ENCODE data around the gene AGMO.

Gene AGMO

GRCh38 chr7:15326044-15326644 is 235.7 kb downstream of the AGMO start:
- H3K4me3 ChIP-seq (ENCODE audit: low read depth in 1 of 2, low read length in 1 of 2), result no peak overlapping the region
- no peak for TF ChIP-seq CTCF (IDR thresholded peaks at IDR 0.05)
- no peaks in the 10 kb centered on the region for H3K9me3 ChIP-seq
- no peak overlapping the region for H3K27ac ChIP-seq
- H3K36me3 ChIP-seq, result no peaks in the 10 kb centered on the region
- H3K27me3 ChIP-seq, result no peaks in the 10 kb centered on the region
- no peaks in the 10 kb centered on the region for H3K4me1 ChIP-seq (ENCODE audit: control insufficient read depth in 1 of 2, insufficient read depth in 1 of 2, low read depth in 1 of 2, low read length in 1 of 2)

GRCh38 chr7:15323550-15323949 is 238.3 kb downstream of the AGMO start:
- Histone ChIP-seq H3K27me3 (no peaks in the 10 kb centered on the region), H3K36me3 (no peaks in the 10 kb centered on the region), H3K4me3 (ENCODE audit: low read depth in 1 of 2, low read length in 1 of 2) (no peak overlapping the region), H3K9me3 (no peaks in the 10 kb centered on the region), H3K4me1 (ENCODE audit: control insufficient read depth in 1 of 2, insufficient read depth in 1 of 2, low read depth in 1 of 2, low read length in 1 of 2) (no peaks in the 10 kb centered on the region), H3K27ac (no peak overlapping the region)
- no peak for TF ChIP-seq CTCF (IDR thresholded peaks at IDR 0.05)

GRCh38 chr7:15317215-15317614 is 244.6 kb downstream of the AGMO start:
- Histone ChIP-seq H3K4me1 (ENCODE audit: control insufficient read depth in 1 of 2, insufficient read depth in 1 of 2, low read depth in 1 of 2, low read length in 1 of 2) (no peaks in the 10 kb centered on the region), H3K27me3 (no peaks in the 10 kb centered on the region), H3K9me3 (no peaks in the 10 kb centered on the region), H3K27ac (no peak overlapping the region), H3K36me3 (peaks cover 17% of the 10 kb centered on the region), H3K4me3 (ENCODE audit: low read depth in 1 of 2, low read length in 1 of 2) (no peak overlapping the region)
- TF ChIP-seq CTCF (IDR thresholded peaks at IDR 0.05), result no peak

GRCh38 chr7:15315678-15316077 is 246.1 kb downstream of the AGMO start:
- no peak for TF ChIP-seq CTCF (IDR thresholded peaks at IDR 0.05)
- Histone ChIP-seq H3K27ac (no peak overlapping the region), H3K9me3 (no peaks in the 10 kb centered on the region), H3K4me1 (ENCODE audit: control insufficient read depth in 1 of 2, insufficient read depth in 1 of 2, low read depth in 1 of 2, low read length in 1 of 2) (no peaks in the 10 kb centered on the region), H3K27me3 (no peaks in the 10 kb centered on the region), H3K4me3 (ENCODE audit: low read depth in 1 of 2, low read length in 1 of 2) (no peak overlapping the region), H3K36me3 (peaks cover 17% of the 10 kb centered on the region)

- Histone ChIP-seq H3K36me3 (peaks cover 17% of the 10 kb centered on the region), H3K4me3 (ENCODE audit: low read depth in 1 of 2, low read length in 1 of 2) (no peak overlapping the region), H3K4me1 (ENCODE audit: control insufficient read depth in 1 of 2, insufficient read depth in 1 of 2, low read depth in 1 of 2, low read length in 1 of 2) (no peaks in the 10 kb centered on the region), H3K9me3 (no peaks in the 10 kb centered on the region), H3K27ac (no peak overlapping the region), H3K27me3 (no peaks in the 10 kb centered on the region)
- TF ChIP-seq CTCF (IDR thresholded peaks at IDR 0.05), result no peak
These were observed 246.9 kb downstream of the AGMO start for GRCh38 chr7:15314922-15315321.

- H3K9me3 ChIP-seq, result no peaks in the 10 kb centered on the region
- H3K4me1 ChIP-seq (ENCODE audit: control insufficient read depth in 1 of 2, insufficient read depth in 1 of 2, low read depth in 1 of 2, low read length in 1 of 2), result no peaks in the 10 kb centered on the region
- H3K36me3 ChIP-seq, result peaks cover 17% of the 10 kb centered on the region
- no peak overlapping the region for H3K27ac ChIP-seq
- H3K4me3 ChIP-seq (ENCODE audit: low read depth in 1 of 2, low read length in 1 of 2), result no peak overlapping the region
- TF ChIP-seq CTCF (IDR thresholded peaks at IDR 0.05), result no peak
- no peaks in the 10 kb centered on the region for H3K27me3 ChIP-seq
These were observed 248.5 kb downstream of the AGMO start for GRCh38 chr7:15313361-15313760.

Measured in neutrophil (primary cell).